ENCODE measurements around the gene CES2.
"Not testable (repeated sequence)": the region's sequence is repeated elsewhere in the genome, so short reads cannot be mapped to it uniquely, and the experiment has no call there.

GRCh38 chr16:66974932-66975246, 39.6 kb downstream of the CES2 start:
- not testable (repeated sequence) for TF ChIP-seq CTCF, POLR2A (IDR thresholded peaks at IDR 0.05)

Data from ovary (tissue), 3 donors.